SK-N-SH treated with all-trans-retinoic acid at 6 μM for 48 hours (cell line): ENCODE data around the gene ULK4.
A peak's percentile ranks its signal among the peaks of the same experiment; 100 is the strongest.

Experiments
- ATAC-seq: fragments of 200-7000 bp; cut with Tn5 transposase; 3 replicates; pipeline ENCODE4 v1.9.1; 2020; ENCODE audit warnings: mild to moderate bottlenecking, moderate library complexity
- ARNTL ChIP-seq: fragments of 450-650 bp; formaldehyde crosslinking; IDR thresholded peaks from 2 replicates; pipeline ENCODE4 v1.5.0; 2020; ENCODE audit warnings: low read depth, mild to moderate bottlenecking, moderate library complexity, borderline replicate concordance
- BACH2 ChIP-seq: fragments of 250-450 bp; sonication (Bioruptor Pico); IDR thresholded peaks from 2 replicates; pipeline ENCODE4 v1.9.0; 2021; ENCODE audit warnings: mild to moderate bottlenecking, borderline replicate concordance
- CREB5 ChIP-seq: fragments of 250-450 bp; sonication (Bioruptor Pico); IDR thresholded peaks from 2 replicates; pipeline ENCODE4 v1.5.1; 2020; ENCODE audit warnings: low read depth, mild to moderate bottlenecking, moderate library complexity
- CSDC2 ChIP-seq: fragments of 250-450 bp; sonication (Bioruptor Pico); IDR thresholded peaks from 2 replicates; pipeline ENCODE4 v1.5.0; 2020; ENCODE audit warnings: mild to moderate bottlenecking, moderate library complexity
- ISL1 ChIP-seq: fragments of 250-450 bp; sonication (Bioruptor Pico); IDR thresholded peaks from 2 replicates; pipeline ENCODE4 v2.1.2; 2022; ENCODE audit warnings: mild to moderate bottlenecking, moderate library complexity
- OSR1 ChIP-seq: fragments of 250-450 bp; sonication (Bioruptor Pico); IDR thresholded peaks from 2 replicates; pipeline ENCODE4 v1.8.0; 2022; ENCODE audit warnings: moderate library complexity, mild to moderate bottlenecking, inconsistent platforms
- PATZ1 ChIP-seq: fragments of 250-450 bp; sonication (Bioruptor Pico); IDR thresholded peaks from 2 replicates; pipeline ENCODE4 v1.8.0; 2020; ENCODE audit warnings: mild to moderate bottlenecking, moderate library complexity, borderline replicate concordance
- RARB ChIP-seq: fragments of 250-450 bp; sonication (Bioruptor Pico); IDR thresholded peaks from 2 replicates; pipeline ENCODE4 v1.8.0; 2021; ENCODE audit warnings: mild to moderate bottlenecking, moderate library complexity
- TOX ChIP-seq: fragments of 250-450 bp; sonication (Bioruptor Pico); IDR thresholded peaks from 2 replicates; pipeline ENCODE4 v1.8.0; 2021; ENCODE audit warnings: mild to moderate bottlenecking, moderate library complexity, borderline replicate concordance
- ZC3H10 ChIP-seq: fragments of 250-450 bp; sonication (Bioruptor Pico); IDR thresholded peaks from 2 replicates; pipeline ENCODE4 v1.5.1; 2021; ENCODE audit warnings: mild to moderate bottlenecking, moderate library complexity
- ZFP30 ChIP-seq: fragments of 450-650 bp; formaldehyde crosslinking; IDR thresholded peaks from 2 replicates; pipeline ENCODE4 v1.5.0; 2022; ENCODE audit warnings: mild to moderate bottlenecking, moderate library complexity
- ZNF70 ChIP-seq: fragments of 450-650 bp; formaldehyde crosslinking; IDR thresholded peaks from 2 replicates; pipeline ENCODE4 v1.5.0; 2020; ENCODE audit warnings: mild to moderate bottlenecking, moderate library complexity
- TF ChIP-seq, protein P1 (sequence below): fragments of 250-450 bp; sonication (Bioruptor Pico); IDR thresholded peaks from 2 replicates; pipeline ENCODE4 v1.5.0; 2020; ENCODE audit warnings: mild to moderate bottlenecking, moderate library complexity
- TF ChIP-seq, protein P2 (sequence below): fragments of 250-450 bp; sonication (Bioruptor Pico); IDR thresholded peaks from 2 replicates; pipeline ENCODE4 v1.8.0; 2021; ENCODE audit warnings: low read depth, mild to moderate bottlenecking, moderate library complexity, borderline replicate concordance
- TF ChIP-seq, protein P3 (sequence below): fragments of 250-450 bp; sonication (Bioruptor Pico); IDR thresholded peaks from 2 replicates; pipeline ENCODE4 v1.5.1; 2021; ENCODE audit warnings: mild to moderate bottlenecking, moderate library complexity

ULK4 gene

GRCh38 chr3:41936384-41936783 lies 25.5 kb downstream of the ULK4 start (continued):
- TF ChIP-seq TOX (CRISPR knock-in tag) (no peak), ZFP30 (CRISPR knock-in tag) (no peak), PATZ1 (CRISPR knock-in tag) (no peak)
- TF ChIP-seq, protein P1, sequence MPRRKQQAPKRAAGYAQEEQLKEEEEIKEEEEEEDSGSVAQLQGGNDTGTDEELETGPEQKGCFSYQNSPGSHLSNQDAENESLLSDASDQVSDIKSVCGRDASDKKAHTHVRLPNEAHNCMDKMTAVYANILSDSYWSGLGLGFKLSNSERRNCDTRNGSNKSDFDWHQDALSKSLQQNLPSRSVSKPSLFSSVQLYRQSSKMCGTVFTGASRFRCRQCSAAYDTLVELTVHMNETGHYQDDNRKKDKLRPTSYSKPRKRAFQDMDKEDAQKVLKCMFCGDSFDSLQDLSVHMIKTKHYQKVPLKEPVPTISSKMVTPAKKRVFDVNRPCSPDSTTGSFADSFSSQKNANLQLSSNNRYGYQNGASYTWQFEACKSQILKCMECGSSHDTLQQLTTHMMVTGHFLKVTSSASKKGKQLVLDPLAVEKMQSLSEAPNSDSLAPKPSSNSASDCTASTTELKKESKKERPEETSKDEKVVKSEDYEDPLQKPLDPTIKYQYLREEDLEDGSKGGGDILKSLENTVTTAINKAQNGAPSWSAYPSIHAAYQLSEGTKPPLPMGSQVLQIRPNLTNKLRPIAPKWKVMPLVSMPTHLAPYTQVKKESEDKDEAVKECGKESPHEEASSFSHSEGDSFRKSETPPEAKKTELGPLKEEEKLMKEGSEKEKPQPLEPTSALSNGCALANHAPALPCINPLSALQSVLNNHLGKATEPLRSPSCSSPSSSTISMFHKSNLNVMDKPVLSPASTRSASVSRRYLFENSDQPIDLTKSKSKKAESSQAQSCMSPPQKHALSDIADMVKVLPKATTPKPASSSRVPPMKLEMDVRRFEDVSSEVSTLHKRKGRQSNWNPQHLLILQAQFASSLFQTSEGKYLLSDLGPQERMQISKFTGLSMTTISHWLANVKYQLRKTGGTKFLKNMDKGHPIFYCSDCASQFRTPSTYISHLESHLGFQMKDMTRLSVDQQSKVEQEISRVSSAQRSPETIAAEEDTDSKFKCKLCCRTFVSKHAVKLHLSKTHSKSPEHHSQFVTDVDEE (CRISPR knock-in tag): no peak

DNA sequence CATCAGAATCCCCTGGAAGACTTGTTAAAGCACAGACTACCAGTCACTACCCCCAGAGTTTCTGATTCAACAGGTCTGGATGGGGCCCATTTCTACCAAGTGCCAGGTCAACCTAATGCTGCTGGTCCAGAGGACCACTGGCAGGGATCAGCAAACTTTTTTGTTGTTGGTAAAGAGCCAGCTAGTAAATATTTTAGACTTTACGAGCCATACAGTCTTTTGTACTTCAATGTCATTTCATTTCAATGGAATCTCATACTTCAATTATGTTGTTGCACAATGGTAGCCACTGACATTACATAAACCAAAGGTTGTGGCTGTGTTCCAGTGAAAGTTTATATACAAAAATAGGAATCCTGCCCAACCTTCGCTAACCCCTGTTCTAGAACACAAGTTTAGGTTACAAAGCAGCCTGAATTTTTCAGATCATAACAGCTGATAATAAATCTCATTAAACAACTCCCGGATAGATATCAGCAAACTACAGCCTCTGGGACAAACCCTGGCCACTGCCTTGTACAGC lies 28.7 kb downstream of the ULK4 start:
- ATAC-seq: no peak
- TF ChIP-seq, protein P2, sequence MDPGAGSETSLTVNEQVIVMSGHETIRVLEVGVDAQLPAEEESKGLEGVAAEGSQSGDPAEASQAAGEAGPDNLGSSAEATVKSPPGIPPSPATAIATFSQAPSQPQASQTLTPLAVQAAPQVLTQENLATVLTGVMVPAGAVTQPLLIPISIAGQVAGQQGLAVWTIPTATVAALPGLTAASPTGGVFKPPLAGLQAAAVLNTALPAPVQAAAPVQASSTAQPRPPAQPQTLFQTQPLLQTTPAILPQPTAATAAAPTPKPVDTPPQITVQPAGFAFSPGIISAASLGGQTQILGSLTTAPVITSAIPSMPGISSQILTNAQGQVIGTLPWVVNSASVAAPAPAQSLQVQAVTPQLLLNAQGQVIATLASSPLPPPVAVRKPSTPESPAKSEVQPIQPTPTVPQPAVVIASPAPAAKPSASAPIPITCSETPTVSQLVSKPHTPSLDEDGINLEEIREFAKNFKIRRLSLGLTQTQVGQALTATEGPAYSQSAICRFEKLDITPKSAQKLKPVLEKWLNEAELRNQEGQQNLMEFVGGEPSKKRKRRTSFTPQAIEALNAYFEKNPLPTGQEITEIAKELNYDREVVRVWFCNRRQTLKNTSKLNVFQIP (CRISPR knock-in tag): no peak
- TF ChIP-seq BACH2 (CRISPR knock-in tag) (no peak), RARB (no peak), PATZ1 (CRISPR knock-in tag) (no peak), ISL1 (CRISPR knock-in tag) (peak; percentile 72)

- ATAC-seq: no peak
- TF ChIP-seq TOX (CRISPR knock-in tag) (no peak), ISL1 (CRISPR knock-in tag) (peak; percentile 30; the same call in 1 of the 2 replicates)
- TF ChIP-seq, protein P3, sequence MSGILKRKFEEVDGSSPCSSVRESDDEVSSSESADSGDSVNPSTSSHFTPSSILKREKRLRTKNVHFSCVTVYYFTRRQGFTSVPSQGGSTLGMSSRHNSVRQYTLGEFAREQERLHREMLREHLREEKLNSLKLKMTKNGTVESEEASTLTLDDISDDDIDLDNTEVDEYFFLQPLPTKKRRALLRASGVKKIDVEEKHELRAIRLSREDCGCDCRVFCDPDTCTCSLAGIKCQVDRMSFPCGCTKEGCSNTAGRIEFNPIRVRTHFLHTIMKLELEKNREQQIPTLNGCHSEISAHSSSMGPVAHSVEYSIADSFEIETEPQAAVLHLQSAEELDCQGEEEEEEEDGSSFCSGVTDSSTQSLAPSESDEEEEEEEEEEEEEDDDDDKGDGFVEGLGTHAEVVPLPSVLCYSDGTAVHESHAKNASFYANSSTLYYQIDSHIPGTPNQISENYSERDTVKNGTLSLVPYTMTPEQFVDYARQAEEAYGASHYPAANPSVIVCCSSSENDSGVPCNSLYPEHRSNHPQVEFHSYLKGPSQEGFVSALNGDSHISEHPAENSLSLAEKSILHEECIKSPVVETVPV: no peak
- TF ChIP-seq, protein P2 (CRISPR knock-in tag): no peak
- TF ChIP-seq, all 23 proteins: peak for 1
Measured at GRCh38 chr3:41932464-41932863, 29.4 kb downstream of the ULK4 start.

DNA sequence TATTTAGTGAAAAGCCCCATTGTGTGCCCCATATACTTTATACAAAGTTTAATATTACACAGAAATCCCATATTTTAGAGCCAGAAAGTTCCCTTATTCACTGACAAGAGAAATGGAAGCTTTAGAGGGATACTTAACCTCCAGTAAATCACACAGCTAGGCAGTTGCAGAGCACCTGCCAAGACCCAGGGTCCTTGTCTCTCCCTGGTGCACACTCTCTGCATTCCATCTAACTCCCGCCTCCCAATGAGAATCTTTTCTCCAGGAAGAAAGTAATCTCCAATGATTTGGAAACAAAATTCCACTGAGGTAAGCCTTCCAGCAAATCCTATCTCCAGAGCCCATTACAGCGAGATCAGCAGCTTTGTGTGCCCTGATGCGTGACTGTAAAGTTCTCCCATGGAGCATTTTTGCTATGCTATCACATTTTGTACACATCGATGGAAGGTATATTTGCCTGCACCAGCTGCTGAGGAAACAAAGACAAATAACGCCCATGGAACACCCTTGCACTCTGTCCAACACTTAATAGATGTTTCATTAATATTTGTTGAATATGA lies 41.4 kb downstream of the ULK4 start:
- no peak for ATAC-seq
- TF ChIP-seq CSDC2 (no peak), ZNF70 (CRISPR knock-in tag) (no peak), TOX (CRISPR knock-in tag) (no peak), ARNTL (CRISPR knock-in tag) (no peak), ZC3H10 (CRISPR knock-in tag) (no peak), BACH2 (CRISPR knock-in tag) (no peak), OSR1 (no peak), CREB5 (CRISPR knock-in tag) (no peak)
- TF ChIP-seq, protein P1 (CRISPR knock-in tag): no peak
- TF ChIP-seq, protein P2 (CRISPR knock-in tag): no peak
